GM23248 (cell line): ENCODE measurements around the gene OGN. TPM values are rescaled to one million over a fixed set of nuclear protein-coding genes. Genes with fewer than 3 reads are reported as not detected.

ENCODE experiments used
- DNase-seq: peaks from one replicate; pipeline ENCODE4 v3.0.0-alpha.2; 2015
- H2AFZ ChIP-seq: fragments of 200-600 bp; sonication (generic); 2 replicates; pipeline ENCODE4 v1.6.1; 2016; ENCODE audit warnings: antibody characterized with exemption
- H3F3A ChIP-seq: fragments of 200-600 bp; sonication (generic); 2 replicates; pipeline ENCODE4 v1.6.1; 2016; ENCODE audit warnings: mild to moderate bottlenecking, antibody characterized with exemption, mixed run types; ENCODE audit not compliant: insufficient read depth
- H3K27ac ChIP-seq: fragments of 200-600 bp; sonication (generic); 2 replicates; pipeline ENCODE4 v1.5.1; 2016; ENCODE audit warnings: mild to moderate bottlenecking
- H3K27me3 ChIP-seq: fragments of 200-600 bp; sonication (generic); replicated peaks from 2 replicates; pipeline ENCODE4 v1.6.1; 2016; ENCODE audit warnings: mild to moderate bottlenecking; ENCODE audit not compliant: insufficient read depth
- H3K36me3 ChIP-seq: fragments of 200-600 bp; sonication (generic); 2 replicates; pipeline ENCODE4 v1.6.1; 2016; ENCODE audit warnings: low read depth, mild to moderate bottlenecking
- H3K4me1 ChIP-seq: fragments of 200-600 bp; sonication (generic); 2 replicates; pipeline ENCODE4 v1.6.1; 2016; ENCODE audit warnings: mild to moderate bottlenecking; ENCODE audit not compliant: insufficient read depth
- H3K4me2 ChIP-seq: fragments of 200-600 bp; sonication (generic); one replicate; pipeline ENCODE4 v1.6.1; 2016; ENCODE audit warnings: mild to moderate bottlenecking; ENCODE audit not compliant: unreplicated experiment
- H3K4me3 ChIP-seq: fragments of 200-600 bp; sonication (generic); 2 replicates; pipeline ENCODE4 v1.5.1; 2016; ENCODE audit warnings: mild to moderate bottlenecking
- H3K79me2 ChIP-seq: fragments of 200-600 bp; sonication (generic); 2 replicates; pipeline ENCODE4 v1.6.1; 2016; ENCODE audit warnings: mild to moderate bottlenecking; ENCODE audit not compliant: insufficient read depth
- H3K9ac ChIP-seq: fragments of 200-600 bp; sonication (generic); 2 replicates; pipeline ENCODE4 v1.6.1; 2016; ENCODE audit warnings: mild to moderate bottlenecking
- H3K9me2 ChIP-seq: fragments of 200-600 bp; sonication (generic); 2 replicates; pipeline ENCODE4 v1.6.1; 2016; ENCODE audit warnings: mixed run types, mild to moderate bottlenecking, moderate library complexity; ENCODE audit not compliant: insufficient read depth
- H3K9me3 ChIP-seq: fragments of 200-600 bp; sonication (generic); one replicate; pipeline ENCODE4 v1.6.1; 2017; ENCODE audit warnings: low read depth
- H4K20me1 ChIP-seq: fragments of 200-600 bp; sonication (generic); 2 replicates; pipeline ENCODE4 v1.6.0; 2016; ENCODE audit not compliant: insufficient read depth
- EZH2 ChIP-seq: fragments of 200-600 bp; sonication (generic); IDR thresholded peaks from 2 replicates; pipeline ENCODE4 v1.6.1; 2018; ENCODE audit warnings: antibody characterized with exemption, mild to moderate bottlenecking; ENCODE audit not compliant: insufficient read depth, poor library complexity, severe bottlenecking
- EZH2phosphoT487 ChIP-seq: fragments of 200-600 bp; sonication (generic); IDR thresholded peaks from 2 replicates; pipeline ENCODE4 v1.6.1; 2018; ENCODE audit warnings: antibody characterized with exemption, moderate library complexity, mild to moderate bottlenecking, low read depth; ENCODE audit not compliant: insufficient read depth
- WGBS, 2 experiments: methylation state at CpG; one replicate each; pipeline ENCODE4 v1.1.6; 2015 to 2017; ENCODE audit warnings: low lambda C conversion rate in 2 of 2, low coverage in 1 of 2; ENCODE audit errors: missing lambda C conversion rate in 2 of 2; 5-methylcytosine and 5-hydroxymethylcytosine counted together
- in situ Hi-C: fragments of 300-500 bp; cut with MboI; formaldehyde crosslinking; loops from 2 replicates; pipeline ENCODE4 v1.15.0; 2020
- polyA plus RNA-seq: library from polyadenylated mRNA; unstranded; fragments of >200 nt; fragmentation: Nextera tagmentation; extraction: Ambion mirVana; gene quantifications from 2 replicates; pipeline ENCODE4 v1.2.1, GENCODE V29; 2016
- total RNA-seq: library from RNA; depleted of rRNA; stranded (reverse); fragments of >200 nt; shearing (Covaris generic); gene quantifications from 2 replicates; pipeline ENCODE4 v1.2.3, GENCODE V29; 2014

Gene OGN
- total and polyA plus RNA-seq, 2 experiments from 2014 or later: 0.11 to 0.23 TPM

DNA sequence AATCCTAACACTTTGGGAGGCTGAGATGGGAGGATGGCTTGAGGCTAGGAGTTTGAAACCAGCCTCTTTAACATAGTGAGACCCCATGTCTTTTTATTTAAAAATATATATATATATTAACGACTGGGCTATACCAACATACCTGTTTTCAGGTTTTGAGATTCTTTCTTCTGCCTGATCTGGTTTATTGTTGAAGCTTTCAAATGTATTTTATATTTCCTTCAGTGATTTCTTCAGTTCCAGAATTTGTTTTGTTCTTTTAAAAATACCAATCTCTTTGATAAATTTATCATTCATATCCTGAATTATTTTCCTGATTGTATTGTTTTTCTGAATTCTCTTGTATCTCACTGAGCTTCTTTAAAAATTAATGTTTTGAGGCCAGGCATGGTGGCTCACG, 31.2 kb downstream of the OGN start:
- Histone ChIP-seq H4K20me1 (no peaks in the 10 kb centered on the region), H3K79me2 (no peaks in the 10 kb centered on the region), H3K4me1 (no peaks in the 10 kb centered on the region), H3K4me2 (no peak overlapping the region), H2AFZ (no peak overlapping the region), H3K27ac (no peak overlapping the region), H3K4me3 (no peak overlapping the region), H3F3A (no peaks in the 10 kb centered on the region), H3K36me3 (peaks cover 5% of the 10 kb centered on the region; the same call in 1 of the 2 replicates), H3K9ac (no peak overlapping the region), H3K9me3 (no peaks in the 10 kb centered on the region), H3K9me2 (no peaks in the 10 kb centered on the region), H3K27me3 (no peaks in the 10 kb centered on the region)
- WGBS, 2 experiments: 83 to 89% methylated on average over 2 of the region's 2 CpGs
- no peak for DNase-seq
- TF ChIP-seq EZH2: no peak
- no peak for TF ChIP-seq EZH2phosphoT487
- in situ Hi-C loops: no loop called here

DNA sequence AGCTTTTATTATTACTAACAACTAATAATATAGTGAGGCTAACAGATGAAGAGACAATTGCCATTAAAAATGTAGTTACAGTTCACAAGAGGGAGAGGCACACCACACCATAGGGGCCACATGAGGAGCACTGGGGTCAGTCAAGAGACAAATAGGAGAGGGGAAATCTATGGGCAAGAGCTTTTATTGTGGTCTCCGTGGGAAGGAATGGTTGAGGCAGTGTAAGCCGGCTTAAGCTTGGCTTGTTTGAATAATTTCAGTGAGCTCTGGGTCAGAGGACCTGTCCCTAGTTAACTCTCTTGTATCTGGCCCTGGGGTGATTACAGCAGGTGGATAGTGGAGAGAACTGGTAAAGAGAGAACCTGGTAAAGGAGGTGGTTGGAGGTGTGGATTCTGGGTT, 35.3 kb downstream of the OGN start:
- no peak overlapping the region for H3K9ac ChIP-seq
- no peak for DNase-seq
- H3K79me2 ChIP-seq: no peaks in the 10 kb centered on the region
- no peaks in the 10 kb centered on the region for H3F3A ChIP-seq
- TF ChIP-seq EZH2 (no peak), EZH2phosphoT487 (no peak)
- H3K36me3 ChIP-seq: peaks cover 5% of the 10 kb centered on the region; the same call in 1 of the 2 replicates
- 74 to 82% methylated on average over 2 of the region's 2 CpGs for WGBS, 2 experiments
- no peak overlapping the region for H3K27ac ChIP-seq
- H2AFZ ChIP-seq: no peak overlapping the region
- no peaks in the 10 kb centered on the region for H3K4me1 ChIP-seq
- H3K27me3 ChIP-seq: no peaks in the 10 kb centered on the region
- in situ Hi-C loops: no loop called here
- H4K20me1 ChIP-seq: no peaks in the 10 kb centered on the region
- no peaks in the 10 kb centered on the region for H3K9me2 ChIP-seq
- no peak overlapping the region for H3K4me2 ChIP-seq
- H3K9me3 ChIP-seq: no peaks in the 10 kb centered on the region
- no peak overlapping the region for H3K4me3 ChIP-seq

DNA sequence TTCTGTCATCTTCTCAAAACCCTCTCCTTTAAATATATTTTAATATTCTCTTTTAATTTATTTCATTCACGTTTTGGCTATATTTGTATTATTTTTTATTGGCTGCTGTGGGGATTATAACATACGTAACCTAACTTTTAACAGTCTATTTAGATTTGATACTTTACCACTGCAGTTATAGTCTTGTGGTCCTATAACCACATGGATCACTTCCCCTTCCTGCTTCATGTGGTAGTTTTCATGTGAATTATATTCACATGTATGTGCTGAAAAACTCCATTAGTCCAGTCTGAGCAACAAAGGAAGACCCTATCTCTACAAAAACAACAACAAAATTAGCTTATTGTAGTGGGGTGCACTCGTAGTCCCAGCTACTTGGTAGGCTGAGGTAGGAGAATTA, 44.3 kb downstream of the OGN start:
- H3K27ac ChIP-seq: no peak overlapping the region
- in situ Hi-C loops: no loop called here

DNA sequence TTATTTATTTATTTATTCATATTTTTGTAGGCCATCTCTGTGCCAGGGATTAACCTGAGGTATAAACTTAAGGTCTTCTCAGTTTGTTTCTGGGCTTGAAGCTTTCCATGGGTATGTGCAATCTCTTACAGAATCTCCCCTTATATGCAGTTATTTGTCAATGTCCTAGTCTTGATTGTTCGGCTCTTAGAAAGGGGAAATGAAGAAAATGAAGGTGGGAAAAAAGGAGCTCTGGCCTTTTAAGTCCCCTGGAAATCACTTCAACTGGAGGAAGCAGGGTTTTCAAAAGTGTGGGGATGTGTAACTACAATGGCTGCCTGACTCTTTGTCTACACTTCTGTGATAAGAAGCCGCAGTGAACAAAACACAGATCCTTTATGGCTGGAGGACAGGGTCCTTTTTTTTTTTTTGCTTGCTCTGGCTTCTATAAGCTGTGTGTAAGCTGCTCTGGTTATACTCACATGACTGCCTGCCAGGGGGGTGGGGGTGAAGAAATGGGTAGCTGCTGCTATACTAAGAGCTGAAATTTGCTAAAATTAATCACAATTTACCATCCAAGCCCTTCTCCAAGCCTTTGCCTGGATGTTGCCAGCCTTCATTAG, 44.9 kb downstream of the OGN start:
- in situ Hi-C loops: no loop called here
- Histone ChIP-seq H3K79me2 (no peaks in the 10 kb centered on the region), H3K27ac (no peak overlapping the region), H3F3A (no peaks in the 10 kb centered on the region), H3K4me1 (no peaks in the 10 kb centered on the region), H2AFZ (no peak overlapping the region), H3K27me3 (no peaks in the 10 kb centered on the region), H3K9ac (no peak overlapping the region), H3K9me2 (no peaks in the 10 kb centered on the region), H3K4me3 (no peak overlapping the region), H4K20me1 (no peaks in the 10 kb centered on the region), H3K36me3 (no peaks in the 10 kb centered on the region), H3K9me3 (no peaks in the 10 kb centered on the region), H3K4me2 (no peak overlapping the region)
- no peak for DNase-seq
- TF ChIP-seq EZH2phosphoT487 (no peak), EZH2 (no peak)
- WGBS, 2 experiments: 44 to 49% methylated on average over 2 of the region's 2 CpGs

More for the DNA sequence above, 44.3 kb downstream of the OGN start:
- no peak overlapping the region for H2AFZ ChIP-seq
- H3K36me3 ChIP-seq: no peaks in the 10 kb centered on the region
- no peak for DNase-seq
- no peaks in the 10 kb centered on the region for H3K9me3 ChIP-seq
- WGBS, 2 experiments: 50 to 54% methylated on average over 3 of the region's 3 CpGs
- TF ChIP-seq EZH2: no peak
- no peak for TF ChIP-seq EZH2phosphoT487
- no peak overlapping the region for H3K4me3 ChIP-seq
- no peaks in the 10 kb centered on the region for H3K9me2 ChIP-seq
- H3K27me3 ChIP-seq: no peaks in the 10 kb centered on the region
- H3F3A ChIP-seq: no peaks in the 10 kb centered on the region
- no peaks in the 10 kb centered on the region for H4K20me1 ChIP-seq
- no peak overlapping the region for H3K4me2 ChIP-seq
- no peaks in the 10 kb centered on the region for H3K4me1 ChIP-seq
- H3K79me2 ChIP-seq: no peaks in the 10 kb centered on the region
- no peak overlapping the region for H3K9ac ChIP-seq

DNA sequence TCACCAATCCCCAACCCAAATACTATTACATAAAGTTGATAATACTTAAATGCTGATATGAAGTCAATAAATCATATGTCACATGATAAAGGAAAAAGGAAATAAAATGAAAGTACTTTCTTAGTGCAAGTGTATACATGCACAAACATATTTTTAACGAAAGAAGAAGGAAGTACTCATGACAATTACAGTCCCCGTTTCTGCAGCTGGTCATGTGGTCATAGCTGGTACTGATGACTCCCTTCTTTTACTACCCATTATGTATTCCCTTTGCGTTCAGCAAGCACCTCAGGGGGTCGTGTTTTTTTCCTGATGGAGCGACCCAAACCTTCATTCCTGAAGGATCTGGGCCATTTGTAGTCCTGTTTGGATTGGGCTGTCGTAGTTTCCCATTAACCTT, 51.3 kb downstream of the OGN start:
- WGBS, 2 experiments: 86 to 87% methylated on average over 6 of the region's 6 CpGs
- H3K9me2 ChIP-seq: no peaks in the 10 kb centered on the region
- H3K4me2 ChIP-seq: no peak overlapping the region
- no peak overlapping the region for H2AFZ ChIP-seq
- H3K36me3 ChIP-seq: no peaks in the 10 kb centered on the region
- H4K20me1 ChIP-seq: no peaks in the 10 kb centered on the region
- DNase-seq: no peak
- H3K27me3 ChIP-seq: no peaks in the 10 kb centered on the region
- no peaks in the 10 kb centered on the region for H3K9me3 ChIP-seq
- no peak for TF ChIP-seq EZH2phosphoT487
- no peak for TF ChIP-seq EZH2
- H3K4me1 ChIP-seq: peaks cover 17% of the 10 kb centered on the region
- peaks cover 16% of the 10 kb centered on the region for H3F3A ChIP-seq
- H3K4me3 ChIP-seq: no peak overlapping the region
- H3K79me2 ChIP-seq: no peaks in the 10 kb centered on the region
- no peak overlapping the region for H3K9ac ChIP-seq
- H3K27ac ChIP-seq: no peak overlapping the region
- in situ Hi-C loops: no loop called here
